Stimulated activated CD4-positive, alpha-beta T cell treated with anti-CD3 and anti-CD28 coated beads, Interleukin-15, amount 100 ng/mL, for 48 hours (primary cell): ENCODE results near the gene LSM3.

ENCODE experiments used
- DNase-seq, 2 donors: peaks; one replicate each; pipeline ENCODE4 v3.0.0-alpha.2; 2020; ENCODE audit warnings: low read depth in 2 of 2

Gene LSM3

GRCh38 chr3:14241716-14242115 is 63.1 kb downstream of the LSM3 start:
- no peak for DNase-seq

GRCh38 chr3:14242490-14243311 is 64.1 kb downstream of the LSM3 start:
- DNase-seq: no peak

- DNase-seq: no peak
Observed at GRCh38 chr3:14243782-14244181, 65.2 kb downstream of the LSM3 start.

- DNase-seq: no peak
Observed at GRCh38 chr3:14244521-14245247, 66.1 kb downstream of the LSM3 start.

- DNase-seq: no peak
Observed at GRCh38 chr3:14245248-14245639, 66.6 kb downstream of the LSM3 start.

- DNase-seq: no peak
Observed at GRCh38 chr3:14245822-14246221, 67.2 kb downstream of the LSM3 start.

- DNase-seq: no peak
Observed at GRCh38 chr3:14246414-14246813, 67.8 kb downstream of the LSM3 start.

GRCh38 chr3:14248477-14248848 is 69.8 kb downstream of the LSM3 start:
- DNase-seq: no peak

- DNase-seq: no peak
Observed at GRCh38 chr3:14248849-14249523, 70.4 kb downstream of the LSM3 start.
